ACHN (cell line): ENCODE results near the gene DCDC2.
"Not testable (repeated sequence)": the region's sequence is repeated elsewhere in the genome, so short reads cannot be mapped to it uniquely, and the experiment has no call there.

Source experiments
- DNase-seq: peaks from one replicate; pipeline ENCODE4 v3.0.0-alpha.2; 2015
- in situ Hi-C: cut with HindIII; loops from 2 replicates; pipeline ENCODE4 v1.10.0; 2017; ENCODE audit warnings: low sequenced_read_pairs, low pct_ligation_motif_present, low pct_unique_long_range_greater_than_20kb

Gene DCDC2

DNA sequence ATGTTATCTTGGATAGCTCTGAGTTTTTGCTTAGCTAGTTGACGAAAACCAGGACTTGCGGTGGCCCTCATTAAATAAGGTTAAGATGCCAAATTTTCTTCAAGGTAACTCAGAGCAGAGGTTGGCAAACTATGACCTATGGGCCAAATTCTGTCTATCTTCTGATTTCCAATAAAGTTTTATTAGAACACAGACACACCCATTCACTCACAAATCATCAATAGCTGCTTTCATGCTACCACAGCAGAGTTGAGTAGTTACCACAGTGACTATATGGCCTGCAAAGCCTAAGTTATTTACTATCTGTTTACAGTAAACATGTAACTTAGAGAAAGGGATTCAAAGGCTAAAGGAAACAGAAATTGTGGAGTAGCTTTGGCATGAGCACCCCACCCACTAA, 23.6 kb downstream of the DCDC2 start:
- no peak for DNase-seq
- in situ Hi-C loops: no loop called here

DNA sequence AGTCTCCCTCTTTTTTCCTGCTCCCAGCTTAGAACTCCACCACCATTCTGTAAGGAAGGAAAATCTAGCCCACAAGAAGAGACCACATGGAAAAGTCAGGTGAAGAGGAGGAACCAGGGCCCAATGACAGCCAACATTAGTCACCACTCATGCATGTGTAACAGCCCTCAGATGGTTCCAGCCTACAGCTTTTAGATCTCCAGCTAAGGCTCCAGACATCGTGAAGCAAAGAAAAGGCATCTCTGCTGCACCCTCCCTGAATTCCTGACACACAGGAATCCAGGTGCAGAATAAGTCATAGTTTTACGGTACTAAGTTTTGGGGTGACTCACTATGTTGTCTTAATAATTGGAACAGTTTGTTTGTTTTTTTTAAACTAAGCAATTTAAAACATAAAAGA, 25.5 kb downstream of the DCDC2 start:
- in situ Hi-C loops: no loop called here
- DNase-seq: peak; percentile 97

DNA sequence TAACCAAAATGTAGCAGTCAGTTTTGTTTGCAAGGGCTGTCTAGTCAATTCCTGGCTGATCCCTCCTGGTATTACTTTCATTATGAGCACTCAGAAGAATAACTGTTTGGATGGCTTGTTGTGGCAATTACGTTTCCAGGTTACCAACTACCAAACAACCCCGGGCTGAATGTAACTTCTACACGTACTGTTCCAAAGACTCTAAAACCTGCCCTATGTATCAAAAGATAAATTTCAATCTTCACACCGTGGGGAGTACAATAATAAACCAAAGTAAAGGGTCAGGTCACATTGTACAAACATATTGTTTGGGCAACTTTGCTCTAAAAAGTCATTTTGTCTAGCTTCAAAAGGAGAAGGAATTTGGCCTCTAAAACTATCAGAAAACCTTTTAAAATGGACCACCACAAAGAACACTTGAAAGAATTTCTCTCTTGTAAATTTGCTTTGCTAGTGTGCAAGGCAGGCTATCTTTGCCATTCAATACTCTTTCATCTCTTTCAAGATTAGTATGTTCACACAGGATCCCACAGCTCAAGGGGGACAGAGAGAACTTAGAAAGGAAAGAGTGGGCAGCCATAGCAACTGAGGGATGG, 27.6 kb downstream of the DCDC2 start:
- in situ Hi-C loops: no loop called here
- peak; percentile 67 for DNase-seq

DNA sequence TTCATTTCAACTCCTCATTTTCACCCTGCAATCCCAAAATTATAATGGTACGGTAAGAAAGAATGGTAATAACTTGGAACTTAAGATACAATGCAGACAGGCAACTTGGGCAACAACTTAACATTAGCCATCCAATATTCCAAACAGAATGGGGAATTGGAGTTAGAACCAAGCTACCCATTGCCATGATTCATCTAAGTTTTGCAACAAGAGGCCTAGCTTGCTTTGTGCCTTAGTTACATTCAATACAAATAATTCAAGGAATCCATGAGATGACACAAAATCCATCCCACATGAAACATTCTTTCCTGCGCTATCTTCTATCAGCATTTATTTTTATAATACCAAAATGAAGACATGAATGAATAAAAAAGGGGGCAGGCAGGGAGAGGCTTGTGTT, 28.4 kb downstream of the DCDC2 start:
- in situ Hi-C loops: no loop called here
- no peak for DNase-seq

DNA sequence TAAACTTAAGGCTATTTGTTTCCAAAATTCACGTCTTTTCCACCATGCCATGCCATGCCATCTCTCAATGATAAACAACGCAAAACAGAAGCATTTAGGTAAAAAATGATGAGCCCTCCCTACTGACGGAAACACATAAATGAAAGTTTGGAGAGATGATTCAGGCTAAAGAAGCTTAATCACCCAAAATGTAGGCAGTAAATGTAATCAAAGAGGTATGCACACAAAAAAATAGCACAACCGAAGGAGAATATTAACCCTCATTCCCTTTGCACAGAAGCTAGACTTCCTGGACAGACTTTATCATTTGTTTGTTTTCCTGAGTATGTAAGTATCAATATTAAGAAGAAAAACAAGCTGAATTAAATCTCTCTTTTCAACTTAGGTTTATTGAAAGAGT, 28.8 kb downstream of the DCDC2 start:
- no peak for DNase-seq
- in situ Hi-C loops: no loop called here

DNA sequence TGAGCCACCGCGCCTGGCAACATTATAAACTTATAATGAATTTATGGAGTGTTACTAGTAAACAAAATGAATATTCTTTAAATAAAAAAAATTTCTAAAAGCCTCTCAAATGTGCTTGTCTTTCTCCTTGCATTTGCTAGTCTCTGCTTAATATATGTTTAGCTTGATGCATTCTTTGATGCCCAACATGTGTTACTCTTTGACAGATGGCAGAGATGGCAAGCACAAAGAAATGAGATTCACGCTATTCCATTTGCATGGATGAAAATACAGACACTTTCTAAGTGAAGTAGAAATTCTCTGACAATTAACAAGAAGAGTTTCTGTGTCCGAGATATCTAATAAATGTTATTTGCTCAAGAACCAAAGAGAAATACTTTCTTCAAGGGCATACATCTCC, 30.1 kb downstream of the DCDC2 start:
- DNase-seq: no peak
- in situ Hi-C loops: no loop called here

DNA sequence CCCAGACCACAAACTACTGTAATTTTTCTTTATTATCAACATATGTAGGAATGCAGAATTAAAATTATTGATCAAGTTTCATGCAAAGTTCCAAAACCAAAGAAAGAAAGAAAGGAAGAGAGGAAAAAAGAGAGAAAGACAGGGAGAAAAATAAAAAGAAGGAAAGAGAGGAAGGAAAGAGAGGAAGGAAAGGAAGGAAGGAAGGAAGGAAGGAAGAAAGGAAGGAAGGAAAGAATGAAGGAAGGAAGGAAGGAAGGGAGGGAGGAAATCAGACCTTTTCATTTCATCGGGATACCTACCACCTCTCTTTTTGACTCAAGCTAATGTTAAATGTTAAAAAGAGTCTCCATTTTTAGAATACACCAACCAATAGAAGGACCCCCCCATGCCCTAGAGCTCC, 31.9 kb downstream of the DCDC2 start:
- DNase-seq: no peak
- in situ Hi-C loops: no loop called here

DNA sequence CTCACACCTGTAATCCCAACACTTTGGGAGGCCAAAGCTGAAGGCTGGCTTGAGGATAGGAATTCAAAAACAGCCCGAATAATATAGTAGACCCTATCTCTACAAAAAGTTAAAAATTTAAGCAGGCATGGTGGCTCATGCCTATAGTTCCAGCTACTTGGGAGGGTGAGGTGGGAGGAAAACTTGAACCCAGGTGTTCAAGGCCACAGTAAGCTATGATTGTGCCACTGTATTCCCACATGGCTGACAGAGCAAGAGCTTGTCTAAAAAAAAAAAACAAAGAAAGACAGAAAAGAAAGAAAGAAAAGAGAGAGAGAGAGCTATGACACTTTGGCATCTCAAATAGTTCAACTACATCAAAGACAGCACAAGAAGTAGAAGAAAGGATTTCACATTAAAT, 33.2 kb downstream of the DCDC2 start:
- no peak for DNase-seq
- in situ Hi-C loops: no loop called here

DNA sequence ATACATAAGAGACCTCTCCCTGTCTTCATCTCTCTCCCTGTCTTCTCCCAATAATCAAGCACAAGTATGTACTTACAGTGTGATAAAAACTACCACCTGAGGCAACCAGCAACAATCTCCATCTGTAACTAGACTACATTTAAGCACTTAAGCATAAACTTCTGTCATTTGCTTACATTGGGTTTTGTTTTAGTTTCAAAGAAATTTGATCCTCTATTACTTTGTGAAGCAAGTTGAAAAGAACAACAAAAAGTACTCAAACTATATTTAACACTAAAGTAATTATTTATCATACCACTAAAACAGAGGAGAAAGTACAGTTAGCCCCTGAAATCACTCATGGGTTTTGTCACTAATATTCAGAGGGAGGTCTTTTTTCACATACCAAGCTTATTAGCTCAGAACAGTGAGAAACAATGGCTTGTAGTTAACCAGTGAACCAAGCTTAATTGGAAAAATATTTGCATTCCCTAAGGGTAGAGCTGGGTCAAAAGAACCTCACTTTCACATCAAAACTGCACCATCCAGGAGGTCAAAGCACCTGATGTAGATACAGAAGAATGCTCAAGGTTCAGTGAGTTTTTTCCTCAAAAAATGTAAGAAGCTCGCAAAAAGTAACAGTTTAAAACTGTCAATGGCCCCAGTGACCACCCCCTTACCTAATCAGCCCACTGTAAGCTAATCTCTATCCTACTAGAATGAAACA, 34.1 kb downstream of the DCDC2 start:
- DNase-seq: peak; percentile 88
- in situ Hi-C loops: no loop called here

DNA sequence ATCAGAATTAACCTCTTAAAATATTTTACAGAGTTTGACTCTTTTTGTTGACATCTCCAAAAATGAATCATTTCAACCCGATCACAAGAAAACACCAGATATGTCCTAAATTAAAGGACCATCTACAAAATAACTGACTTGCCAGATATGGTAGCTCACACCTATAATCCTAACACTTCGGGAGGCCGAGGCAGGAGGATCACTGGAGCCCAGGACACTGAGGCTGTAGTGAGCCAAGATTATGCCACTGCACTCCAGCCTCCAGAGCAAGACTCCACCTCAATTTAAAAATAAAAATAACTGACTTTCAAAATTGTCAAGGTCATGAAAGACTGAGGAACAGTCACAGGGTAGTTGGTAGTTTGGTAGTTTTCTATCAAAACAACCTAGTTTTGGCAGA, 34.9 kb downstream of the DCDC2 start:
- no peak for DNase-seq
- in situ Hi-C loops: no loop called here

DNA sequence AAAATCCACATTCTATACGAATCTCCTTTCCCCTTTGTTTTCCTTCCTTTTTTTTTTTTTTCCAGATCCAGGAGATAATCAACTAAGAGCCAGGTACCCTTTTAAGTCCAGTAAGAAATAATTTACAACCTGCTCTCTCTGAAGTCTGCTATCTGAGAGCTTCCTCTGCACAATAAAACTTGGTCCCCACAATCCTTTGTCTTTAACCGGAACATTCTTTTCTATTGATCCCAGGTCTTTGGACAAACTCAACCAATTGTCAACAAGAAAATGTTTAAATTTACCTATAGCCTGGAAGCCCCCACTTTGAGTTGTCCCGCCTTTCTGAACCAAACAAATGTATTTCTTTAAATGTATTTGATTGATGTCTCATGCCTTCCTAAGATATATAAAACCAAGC, 35.4 kb downstream of the DCDC2 start:
- in situ Hi-C loops, DNase-seq: not testable (repeated sequence)

DNA sequence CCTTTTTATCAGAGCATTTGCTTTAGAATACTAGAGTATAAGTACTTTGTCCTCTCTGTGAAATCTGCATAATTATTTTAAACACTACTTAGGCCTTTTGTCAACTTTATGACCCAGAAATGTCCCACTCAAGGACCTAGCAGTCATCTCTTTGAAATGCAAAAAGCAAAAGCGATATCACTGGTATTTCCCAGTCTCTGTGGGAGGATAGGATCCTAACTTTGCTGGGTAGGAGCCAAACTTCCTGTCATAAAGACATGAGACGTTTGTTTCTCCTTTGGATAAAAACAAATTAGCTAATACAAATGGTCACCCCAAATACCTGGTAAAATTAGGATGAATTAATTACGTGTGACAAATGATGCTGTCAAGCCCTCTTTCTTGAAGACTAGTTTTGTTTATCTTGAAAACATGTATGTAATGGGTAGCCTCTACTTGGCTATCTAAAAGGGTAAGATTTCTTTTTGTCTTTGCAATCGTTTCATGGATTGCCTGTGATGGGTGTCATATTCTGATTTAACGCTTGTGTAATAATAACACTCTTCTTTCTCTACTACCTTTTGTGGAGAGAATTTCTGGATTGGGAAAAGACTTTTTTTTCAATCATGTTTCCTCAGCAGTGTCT, 36.2 kb downstream of the DCDC2 start:
- DNase-seq: peak; percentile 43
- in situ Hi-C loops: no loop called here

DNA sequence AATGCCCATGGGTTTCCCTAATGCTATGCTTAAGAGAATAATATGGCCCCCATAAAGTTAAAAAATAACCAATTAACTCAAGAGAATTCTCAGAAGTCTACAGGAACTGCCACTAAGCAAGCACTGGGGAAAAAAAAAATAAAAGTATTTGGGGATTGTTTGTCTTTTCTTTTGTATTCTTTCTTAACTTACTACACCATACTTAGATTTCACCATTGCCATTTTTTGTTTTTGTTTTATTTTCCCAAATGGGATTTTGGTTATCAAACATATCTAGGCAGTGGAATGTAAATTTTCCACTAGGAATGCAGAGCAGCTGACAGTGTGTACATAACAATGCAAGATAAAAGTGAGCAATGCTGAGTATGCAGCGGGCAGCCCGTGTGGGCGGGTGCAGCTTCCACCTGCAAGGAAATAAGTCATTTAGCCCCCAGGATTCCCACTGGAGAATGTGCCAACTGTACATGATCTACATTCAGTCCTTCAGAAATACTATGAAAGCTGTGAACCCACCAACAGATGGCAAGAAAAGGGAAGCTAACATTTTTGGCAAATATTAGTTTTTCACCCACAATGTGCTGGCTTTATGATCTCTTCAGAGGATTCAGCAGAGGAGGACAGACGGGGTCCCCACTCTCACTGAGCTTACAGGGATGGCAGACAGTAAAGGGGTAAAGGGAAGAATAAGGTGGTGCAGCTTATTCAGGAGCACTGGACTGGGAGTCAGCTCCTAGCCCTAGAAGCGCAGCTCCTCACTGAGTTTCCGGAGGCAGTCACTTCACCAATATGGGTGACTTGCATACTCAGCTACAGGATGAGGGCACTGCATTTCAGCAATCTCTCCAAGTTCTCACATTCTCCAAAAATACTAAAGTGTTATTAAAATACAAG, 44.4 kb downstream of the DCDC2 start:
- DNase-seq: peak; percentile 97

DNA sequence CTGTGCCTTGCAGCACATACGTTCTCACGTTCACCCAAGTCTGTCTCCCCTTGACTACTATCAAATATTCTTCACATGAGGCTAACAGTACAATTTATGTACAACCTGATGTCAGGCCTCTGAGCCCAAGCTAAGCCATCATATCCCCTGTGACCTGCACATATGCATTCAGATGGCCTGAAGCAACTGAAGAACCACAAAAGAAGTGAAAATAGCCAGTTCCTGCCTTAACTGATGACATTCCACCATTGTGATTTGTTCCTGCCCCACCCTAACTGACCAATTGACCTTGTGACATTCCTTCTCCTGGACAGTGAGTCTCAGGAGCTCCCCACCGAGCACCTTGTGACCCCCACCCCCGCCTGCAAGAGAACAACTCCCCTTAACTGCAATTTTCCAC, 46.1 kb downstream of the DCDC2 start:
- DNase-seq, in situ Hi-C loops: not testable (repeated sequence)

More for the DNA sequence above, 44.4 kb downstream of the DCDC2 start:
- in situ Hi-C loops: no loop called here

DNA sequence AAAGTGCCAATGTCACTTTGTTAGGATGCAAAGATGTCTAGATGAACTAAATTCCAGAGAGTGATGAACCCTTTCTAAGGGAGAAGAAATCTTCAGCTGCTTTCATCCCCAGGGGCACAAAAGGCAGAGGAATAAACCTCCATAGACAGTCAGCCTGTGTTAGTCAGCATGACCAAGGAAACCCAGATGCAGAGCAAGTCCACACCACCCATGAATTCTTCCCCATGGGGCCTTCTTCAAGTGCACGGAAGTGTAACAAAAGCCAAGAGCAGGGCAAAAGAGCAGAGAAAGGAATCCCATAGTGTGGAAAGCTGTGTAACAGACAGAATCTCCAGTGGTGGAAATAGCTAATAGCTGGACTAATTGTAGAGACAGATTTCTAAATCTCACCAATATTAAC, 50.0 kb downstream of the DCDC2 start:
- in situ Hi-C loops: no loop called here

DNA sequence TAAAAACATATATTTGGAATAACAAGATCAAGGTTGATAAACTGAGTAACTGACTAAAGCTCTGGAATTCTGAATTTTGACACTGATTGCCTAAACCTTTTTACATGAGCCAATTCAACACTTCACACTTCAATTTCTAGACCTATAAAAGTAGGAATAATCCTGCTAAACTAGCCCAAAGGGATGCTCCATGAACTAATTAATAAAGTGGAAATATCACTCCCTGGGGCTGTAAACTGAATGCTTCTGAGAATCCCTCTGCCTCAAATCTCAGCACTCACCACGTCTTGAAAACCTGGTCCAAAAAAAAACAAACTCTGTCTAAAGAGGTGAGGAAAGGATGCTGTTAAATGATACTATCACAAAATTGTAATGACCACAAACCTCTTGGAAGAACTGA, 50.9 kb downstream of the DCDC2 start:
- in situ Hi-C loops: no loop called here
- DNase-seq: no peak

More for the DNA sequence above, 50.0 kb downstream of the DCDC2 start:
- peak; percentile 84 for DNase-seq

DNA sequence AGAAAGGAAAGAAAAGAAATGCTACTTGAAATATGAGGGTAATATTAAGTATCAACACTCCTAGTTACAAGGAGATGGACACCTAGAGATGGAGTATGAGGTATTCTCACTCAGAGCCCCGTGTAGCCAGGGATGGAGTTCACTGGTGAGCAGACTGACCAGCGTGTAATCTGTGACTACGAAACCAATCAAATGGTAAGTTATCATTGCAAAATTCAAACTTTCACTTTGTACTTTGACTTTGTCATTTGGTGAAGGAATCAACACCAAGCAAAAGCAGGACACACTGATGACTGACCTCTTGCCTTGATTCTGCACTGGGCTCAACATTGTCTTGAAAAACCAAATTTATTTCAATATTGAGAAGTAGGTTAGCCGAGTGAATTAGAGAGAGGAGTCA, 51.8 kb downstream of the DCDC2 start:
- no peak for DNase-seq
- in situ Hi-C loops: no loop called here

DNA sequence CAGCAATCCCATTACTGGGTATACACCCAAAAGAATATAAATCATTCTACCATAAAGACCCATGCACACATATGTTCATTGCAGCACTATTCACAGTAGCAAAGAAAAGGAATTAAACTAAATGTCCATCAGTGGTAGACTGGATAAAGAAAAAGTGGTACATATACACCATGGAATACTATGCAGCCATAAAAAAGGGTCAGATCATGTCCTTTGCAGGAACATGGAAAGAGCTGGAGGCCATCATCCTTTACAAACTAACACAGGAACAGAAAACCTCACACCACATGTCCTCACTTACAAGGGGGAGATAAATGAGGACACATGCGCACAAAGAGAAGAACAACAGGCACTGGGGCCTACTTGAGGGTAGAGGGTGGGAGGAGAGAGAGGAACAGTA, 60.9 kb downstream of the DCDC2 start:
- no peak for DNase-seq
- in situ Hi-C loops: no loop called here

DNA sequence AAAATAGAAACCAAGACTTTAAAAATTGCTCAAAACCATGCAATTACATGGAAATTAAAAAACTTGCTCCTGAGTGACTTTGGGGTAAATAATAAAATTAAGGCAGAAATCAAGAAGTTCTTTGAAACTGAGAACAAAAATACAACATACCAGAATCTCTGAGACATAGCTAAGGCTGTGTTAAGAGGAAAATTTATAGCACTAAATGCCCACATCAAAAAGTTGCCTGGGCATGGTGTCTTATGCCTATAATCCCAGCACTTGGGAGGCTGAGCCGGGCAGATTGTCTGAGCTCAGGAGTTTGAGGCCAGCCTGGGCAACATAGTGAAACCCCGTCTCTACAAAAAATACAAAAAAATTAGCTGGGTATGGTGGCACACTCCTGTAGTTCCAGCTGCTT, 64.0 kb downstream of the DCDC2 start:
- in situ Hi-C loops, DNase-seq: not testable (repeated sequence)
